HPDE6-E6E7 (cell line): Measurements from ENCODE around the gene CHKA.

Source experiments
- DNase-seq: peaks from one replicate; pipeline ENCODE4 v3.0.0; 2011; ENCODE audit warnings: missing footprints; ENCODE audit errors: extremely low spot score

The CHKA gene

GRCh38 chr11:68047437-68048290, 73.5 kb downstream of the CHKA start:
- no peak for DNase-seq

GRCh38 chr11:68044898-68045351, 76.3 kb downstream of the CHKA start:
- no peak for DNase-seq

- DNase-seq, result no peak
These were observed 76.9 kb downstream of the CHKA start for GRCh38 chr11:68044145-68044813.

GRCh38 chr11:68043349-68044144, 77.6 kb downstream of the CHKA start:
- DNase-seq, result no peak

GRCh38 chr11:68043029-68043348, 78.2 kb downstream of the CHKA start:
- DNase-seq, result no peak

GRCh38 chr11:68042219-68043028, 78.8 kb downstream of the CHKA start:
- DNase-seq, result no peak

DNA sequence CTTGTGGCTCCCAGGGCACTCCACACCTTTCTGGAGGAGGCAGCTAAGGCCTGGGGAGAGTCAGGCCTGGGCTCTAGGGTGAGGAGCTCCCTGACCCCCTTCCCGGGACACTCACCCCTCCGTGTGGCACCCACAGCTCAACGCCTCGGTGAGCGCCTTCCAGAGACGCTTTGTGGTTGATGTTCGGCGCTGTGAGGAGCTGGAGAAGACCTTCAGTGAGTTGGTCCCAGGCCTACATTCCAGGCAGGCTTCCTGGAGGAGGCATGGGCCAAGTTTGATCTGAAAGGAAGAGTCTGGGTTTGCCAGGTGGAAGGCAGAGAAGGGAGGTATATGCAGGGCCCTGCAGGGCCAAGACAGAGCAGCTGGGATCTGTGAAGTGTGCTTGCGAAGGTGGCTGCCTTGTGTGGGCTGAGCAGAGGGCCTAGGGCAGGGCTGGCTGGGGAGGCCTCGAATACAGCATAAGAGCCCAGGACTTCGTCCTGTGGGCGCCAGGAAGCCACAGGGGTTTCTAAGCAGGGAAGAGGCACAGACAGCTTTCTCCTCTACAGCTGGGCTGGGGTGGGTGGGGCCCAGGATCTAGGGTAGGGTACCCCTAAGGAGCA, 79.5 kb downstream of the CHKA start:
- DNase-seq, result no peak

GRCh38 chr11:68040957-68041591, 80.1 kb downstream of the CHKA start:
- DNase-seq, result no peak

- DNase-seq, result no peak
These were observed 80.9 kb downstream of the CHKA start for GRCh38 chr11:68040101-68040956.

- no peak for DNase-seq
These were observed 81.6 kb downstream of the CHKA start for GRCh38 chr11:68039526-68040086.

DNA sequence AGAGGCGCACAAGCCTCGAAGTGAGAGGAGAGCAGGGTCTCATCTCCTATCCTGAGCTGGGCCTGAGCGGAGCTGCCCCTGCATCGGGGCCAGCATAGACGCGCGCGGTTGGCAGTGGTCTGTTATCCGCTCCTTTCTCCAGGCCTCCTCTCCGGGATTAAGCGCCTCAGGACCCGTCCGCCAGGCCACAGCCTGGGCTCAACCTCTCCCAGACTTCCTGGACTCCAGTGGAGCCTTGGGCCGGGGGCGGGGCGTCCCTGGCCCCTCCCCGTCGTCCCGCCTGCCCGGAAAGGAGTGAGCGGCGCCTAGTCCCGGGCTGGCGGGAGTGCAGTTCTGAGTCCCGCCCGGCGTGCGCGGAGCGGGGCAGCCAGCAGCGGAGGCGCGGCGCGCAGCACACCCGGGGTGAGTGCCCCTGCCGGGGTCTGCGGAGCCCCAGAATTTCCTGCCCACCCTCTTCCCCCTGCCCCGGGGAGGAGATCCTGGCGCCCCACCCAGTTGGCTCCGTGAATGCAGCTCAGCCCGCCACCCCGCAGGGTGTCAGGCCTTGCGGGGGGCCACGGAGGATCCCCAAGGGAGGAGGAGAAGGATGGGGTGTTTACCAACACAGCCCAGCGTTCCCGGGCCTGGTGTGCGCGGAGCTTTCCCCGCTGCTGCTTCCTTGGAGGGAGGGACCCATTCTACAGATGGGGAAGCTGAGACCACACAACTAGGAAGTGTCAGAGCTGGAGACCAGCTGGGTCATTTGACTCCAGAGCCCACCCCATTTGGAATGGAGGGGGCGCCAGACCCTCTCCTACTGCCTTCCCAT, 82.3 kb downstream of the CHKA start, which contains the start of gene TCIRG1:
Gene TCIRG1 (plus strand): TSS at position 308 of the 808 bp plus-strand sequence. CDS start 2,247 bp downstream, outside the sequence.
- DNase-seq, result peak; percentile 72

- DNase-seq, result no peak
These were observed 82.9 kb downstream of the CHKA start for GRCh38 chr11:68038226-68038717.

- DNase-seq, result no peak
These were observed 83.6 kb downstream of the CHKA start for GRCh38 chr11:68037411-68038225.

GRCh38 chr11:68036717-68037239, 84.4 kb downstream of the CHKA start:
- no peak for DNase-seq

DNA sequence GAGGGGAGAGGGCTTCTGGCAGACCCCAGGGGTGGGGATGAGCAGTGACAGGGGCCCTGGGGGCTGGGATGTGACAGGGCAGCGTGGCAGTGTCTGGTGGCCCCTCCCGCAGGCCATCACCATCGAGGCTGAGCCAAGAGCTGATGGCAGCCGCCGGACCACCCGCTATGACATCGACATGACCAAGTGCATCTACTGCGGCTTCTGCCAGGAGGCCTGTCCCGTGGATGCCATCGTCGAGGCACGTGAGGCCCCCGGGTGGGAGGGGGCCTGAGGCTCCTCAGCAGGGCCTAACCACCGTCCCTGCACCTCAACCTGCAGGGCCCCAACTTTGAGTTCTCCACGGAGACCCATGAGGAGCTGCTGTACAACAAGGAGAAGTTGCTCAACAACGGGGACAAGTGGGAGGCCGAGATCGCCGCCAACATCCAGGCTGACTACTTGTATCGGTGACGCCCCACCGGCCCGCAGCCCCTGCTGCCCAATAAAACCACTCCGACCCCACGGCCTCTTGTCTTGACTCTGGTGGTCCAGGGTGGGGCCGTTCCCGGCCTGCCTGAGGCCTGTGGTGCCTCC, 85.0 kb downstream of the CHKA start:
- DNase-seq, result no peak

DNA sequence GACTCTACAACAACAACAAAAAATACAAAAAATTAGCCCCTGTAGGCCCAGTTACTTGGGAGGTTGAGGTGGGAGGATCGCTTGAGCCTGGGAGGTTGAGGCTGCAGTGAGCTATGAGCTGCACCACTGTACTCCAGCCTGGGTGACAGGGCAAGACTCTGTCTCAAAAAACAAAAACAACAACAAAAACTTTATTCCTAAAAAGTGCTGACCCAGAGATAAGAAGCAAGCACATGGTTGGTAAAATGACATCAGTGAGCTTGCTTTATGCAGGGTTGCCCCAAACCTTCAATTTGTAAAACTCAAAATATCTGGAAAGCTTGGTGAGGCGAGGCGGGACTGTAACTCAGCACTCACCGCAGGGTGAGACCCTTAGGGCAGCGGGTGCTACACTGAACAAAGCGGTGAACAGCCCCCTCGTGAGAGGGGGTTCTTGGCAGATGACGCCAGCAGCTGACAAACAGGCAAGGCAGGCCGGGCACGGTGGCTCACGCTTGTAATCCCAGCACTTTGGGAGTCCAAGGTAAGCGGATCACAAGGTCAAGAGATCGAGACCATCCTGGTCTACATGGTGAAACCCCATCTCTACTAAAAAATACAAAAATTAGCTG, 85.8 kb downstream of the CHKA start:
- DNase-seq, result no peak
